HG02759 (cell line): Measurements from ENCODE around the gene H1-8.

Experiments
- ATAC-seq: cut with Tn5 transposase; IDR thresholded peaks from one replicate; pipeline ENCODE4 v1.9.1; 2021; ENCODE audit warnings: mild to moderate bottlenecking, moderate library complexity; ENCODE audit not compliant: unreplicated experiment

H1-8 gene

DNA sequence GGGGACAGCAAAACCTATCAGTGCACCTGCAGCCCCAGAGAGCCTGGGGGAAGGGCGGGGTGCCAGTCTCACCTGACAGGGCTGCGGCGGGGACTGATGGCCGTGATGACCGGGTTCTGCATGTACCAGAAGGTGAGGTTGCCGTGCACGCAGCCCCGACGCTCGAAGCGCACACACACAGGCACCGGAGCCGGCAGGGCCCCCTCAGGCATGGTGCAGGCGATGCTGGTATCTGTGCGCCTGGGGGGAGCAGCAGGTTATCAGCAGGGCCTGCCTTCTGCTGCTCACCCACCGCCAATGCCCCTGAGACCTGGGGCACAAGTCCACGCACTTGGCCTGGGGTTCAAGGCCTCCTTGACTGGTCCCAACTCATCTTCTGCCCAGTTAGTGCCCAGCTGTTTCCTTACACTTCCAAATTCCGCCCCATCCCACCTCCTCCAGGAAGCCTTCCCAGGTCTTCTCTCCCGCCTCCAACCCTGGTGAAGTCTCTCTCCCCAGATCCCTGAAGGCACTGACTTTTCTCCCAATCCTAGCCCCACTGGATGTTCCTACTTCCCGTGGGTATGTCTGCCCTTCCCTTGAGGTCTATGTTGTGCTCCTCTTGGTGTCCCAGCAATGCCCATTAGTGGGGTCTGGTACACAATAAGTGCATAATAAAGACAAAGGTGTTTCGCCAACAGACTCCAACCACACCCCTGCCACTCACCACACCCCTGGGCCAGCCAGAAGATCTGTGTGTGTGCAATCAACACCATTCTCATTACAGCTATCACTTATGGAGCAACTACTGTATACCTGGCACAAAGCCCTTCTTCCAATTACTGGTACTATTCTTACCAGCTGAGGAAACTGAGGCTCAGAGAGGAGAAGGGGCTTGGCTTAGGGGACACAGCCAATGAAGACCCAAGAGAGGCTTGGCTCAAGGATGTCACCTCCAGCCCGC, 28.9 kb downstream of the H1-8 start:
- no peak for ATAC-seq

DNA sequence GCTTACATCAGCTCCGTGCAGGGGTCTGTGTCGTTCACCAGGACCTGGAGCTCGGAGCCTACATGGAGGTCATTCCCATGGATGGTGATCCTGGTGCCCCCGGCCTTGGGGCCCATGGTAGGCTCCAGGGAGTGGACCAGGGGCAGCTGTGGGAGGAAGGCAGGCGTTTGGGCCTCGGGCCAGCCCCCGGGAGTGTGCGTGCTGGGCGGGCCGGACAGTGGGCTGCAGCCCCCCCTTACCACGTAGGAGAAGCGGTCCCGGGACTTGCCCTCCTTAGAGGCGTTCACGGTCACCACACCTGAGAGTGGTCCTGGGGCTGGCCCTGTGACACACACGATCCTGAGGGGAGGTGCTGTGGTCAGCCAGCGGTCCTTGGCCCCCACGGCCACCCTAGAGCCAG, 29.6 kb downstream of the H1-8 start:
- no peak for ATAC-seq

DNA sequence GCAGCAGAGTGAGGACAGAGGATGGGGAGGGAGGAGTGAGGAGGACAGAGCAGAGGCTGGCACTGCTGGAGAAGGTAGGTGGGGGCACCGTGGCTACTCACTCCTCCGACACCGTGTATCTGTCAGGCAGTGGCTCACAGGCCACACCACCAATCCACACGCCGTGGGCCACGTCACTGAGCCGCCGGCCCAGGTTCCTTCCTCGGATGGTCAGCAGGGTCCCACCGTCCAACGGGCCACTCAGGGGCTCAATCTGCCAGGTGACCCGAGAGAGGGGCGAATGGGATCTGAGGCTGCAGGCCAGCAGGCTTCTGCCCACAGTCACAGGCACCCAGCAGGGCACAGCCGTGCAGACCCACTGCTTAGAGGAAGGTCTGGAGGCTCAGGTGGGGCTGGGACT, 30.5 kb downstream of the H1-8 start:
- ATAC-seq: no peak

DNA sequence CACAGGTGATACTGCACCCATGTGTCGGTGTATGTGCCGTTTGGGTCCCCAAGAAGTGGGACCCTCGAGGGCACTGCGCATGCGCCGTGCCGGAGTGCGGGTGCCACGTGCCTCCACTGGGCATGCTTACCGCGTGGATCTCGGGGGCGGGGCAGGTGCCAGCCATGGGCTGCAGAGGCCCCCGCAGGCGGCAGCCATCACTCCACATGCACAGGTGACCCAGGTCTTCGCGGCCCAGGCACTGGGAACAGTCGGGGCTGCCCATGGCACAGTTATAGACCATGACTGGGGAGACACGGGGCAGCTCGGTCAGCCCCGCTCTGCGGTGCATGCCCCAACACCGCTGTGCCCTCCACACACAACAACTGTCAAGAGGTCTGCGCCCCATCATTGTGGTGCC, 31.2 kb downstream of the H1-8 start:
- no peak for ATAC-seq

DNA sequence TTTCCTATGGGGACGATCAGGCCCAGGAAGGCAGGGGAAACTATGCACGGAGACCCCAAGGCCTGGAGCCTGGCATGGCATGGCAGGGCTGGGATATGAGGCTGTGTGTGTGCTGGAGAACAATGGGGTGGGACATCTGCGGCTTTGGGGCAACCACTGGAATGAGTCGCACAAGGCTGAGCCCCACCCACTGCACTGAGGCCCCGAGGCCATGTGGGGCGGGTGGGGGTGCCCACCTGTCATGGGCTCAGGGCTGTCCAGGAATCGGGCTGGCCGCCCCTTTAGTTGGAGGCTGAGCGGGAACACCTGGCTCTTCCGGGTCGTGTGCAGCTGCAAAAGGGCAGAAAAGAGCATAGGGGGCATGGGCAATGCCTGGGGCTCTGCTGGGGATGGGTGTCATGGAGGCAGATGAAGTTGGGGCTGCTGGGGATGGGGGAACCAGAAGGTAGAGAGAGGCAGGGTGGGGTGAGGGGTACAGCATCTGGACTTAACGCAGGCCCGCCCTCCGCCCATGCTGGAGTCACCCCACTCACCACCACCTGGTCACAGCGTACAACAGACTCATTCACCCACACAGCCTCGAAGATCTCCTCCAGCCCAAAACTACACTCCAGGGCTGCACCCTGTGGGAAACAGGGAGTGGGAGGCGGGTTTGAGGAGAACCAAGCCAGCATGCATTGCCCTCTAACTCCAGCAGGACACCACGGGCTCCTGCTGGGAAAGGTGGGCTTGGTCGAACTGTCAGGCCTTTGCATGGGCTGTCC, 32.4 kb downstream of the H1-8 start:
- ATAC-seq: no peak

DNA sequence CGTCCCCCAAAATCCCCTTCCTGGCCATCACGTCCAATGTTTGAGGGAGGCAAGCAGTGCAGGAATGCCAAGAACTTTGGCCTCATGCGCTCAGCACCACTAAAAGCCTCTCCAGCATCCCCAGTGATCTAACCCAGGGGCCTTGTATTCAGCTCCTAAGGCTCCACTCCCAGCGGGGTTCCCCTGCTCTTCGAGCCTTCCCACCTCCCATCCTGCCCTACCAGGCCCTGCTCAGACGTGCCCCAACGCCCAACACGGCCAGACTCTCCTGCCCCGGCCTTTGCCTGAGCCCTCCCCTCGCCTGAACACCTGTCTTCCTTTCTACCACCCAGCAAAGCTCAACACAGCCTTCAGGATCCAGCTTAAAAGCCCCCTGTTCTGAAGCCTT, 33.0 kb downstream of the H1-8 start:
- no peak for ATAC-seq

DNA sequence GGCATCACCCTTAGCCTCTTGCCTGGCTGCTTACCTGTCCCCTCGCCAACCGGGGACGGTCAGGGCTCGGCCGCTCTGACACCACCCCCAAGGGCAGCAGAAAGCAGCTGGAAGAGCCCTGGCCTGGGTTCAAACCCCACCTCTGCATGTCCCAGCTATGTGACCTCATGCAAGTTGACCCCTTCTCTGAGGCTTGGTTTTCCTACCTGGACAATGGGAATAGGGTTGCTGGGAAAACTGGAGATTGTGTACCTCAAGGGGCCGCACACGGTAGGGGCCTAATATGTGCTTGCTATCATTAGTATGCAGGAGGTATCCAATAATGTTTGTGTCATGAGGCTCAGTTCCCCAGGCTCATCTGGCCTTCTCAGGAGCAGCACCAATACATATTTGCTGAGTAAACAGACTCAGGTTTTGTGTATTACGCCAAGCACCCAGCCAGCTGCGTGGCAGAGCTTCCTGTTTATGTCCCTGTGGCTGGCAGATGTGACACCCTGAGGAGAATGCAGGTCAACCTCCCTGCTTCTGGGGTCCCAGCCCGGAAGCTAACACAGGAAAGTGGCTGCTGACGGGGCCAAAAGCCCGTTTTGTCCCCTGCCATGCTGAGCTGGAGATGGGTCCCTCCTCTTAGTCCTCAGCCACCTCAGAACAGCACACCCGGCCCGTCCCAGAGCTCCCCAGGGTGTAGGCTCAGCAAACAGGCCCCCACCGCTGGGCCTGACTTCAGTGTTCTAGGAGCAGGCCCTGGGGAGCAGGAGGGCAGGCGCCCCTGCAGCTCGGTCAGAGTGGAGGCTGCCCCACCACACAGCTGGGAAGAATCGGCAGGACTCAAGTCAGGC, 33.8 kb downstream of the H1-8 start:
- peak; percentile 60 for ATAC-seq

DNA sequence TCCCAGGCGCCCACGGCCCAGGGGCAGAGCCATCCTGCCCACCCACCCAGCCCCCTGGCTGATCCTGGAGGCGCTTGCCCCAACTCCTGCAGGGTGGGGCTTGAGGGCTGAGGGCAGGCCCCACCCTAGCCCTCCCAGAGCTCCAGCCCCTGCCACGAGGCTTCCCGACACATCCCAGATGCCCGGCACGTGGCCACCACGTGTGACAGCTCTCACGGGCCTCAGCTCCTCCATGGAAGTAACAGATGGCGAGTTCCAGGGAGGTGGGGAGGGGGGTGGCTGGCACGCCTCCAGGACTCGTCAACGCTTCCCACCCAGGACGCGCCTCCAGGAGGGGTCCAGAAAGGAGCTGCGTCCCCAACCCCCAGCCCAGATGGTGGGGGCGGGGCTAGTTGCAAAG, 34.4 kb downstream of the H1-8 start:
- no peak for ATAC-seq

DNA sequence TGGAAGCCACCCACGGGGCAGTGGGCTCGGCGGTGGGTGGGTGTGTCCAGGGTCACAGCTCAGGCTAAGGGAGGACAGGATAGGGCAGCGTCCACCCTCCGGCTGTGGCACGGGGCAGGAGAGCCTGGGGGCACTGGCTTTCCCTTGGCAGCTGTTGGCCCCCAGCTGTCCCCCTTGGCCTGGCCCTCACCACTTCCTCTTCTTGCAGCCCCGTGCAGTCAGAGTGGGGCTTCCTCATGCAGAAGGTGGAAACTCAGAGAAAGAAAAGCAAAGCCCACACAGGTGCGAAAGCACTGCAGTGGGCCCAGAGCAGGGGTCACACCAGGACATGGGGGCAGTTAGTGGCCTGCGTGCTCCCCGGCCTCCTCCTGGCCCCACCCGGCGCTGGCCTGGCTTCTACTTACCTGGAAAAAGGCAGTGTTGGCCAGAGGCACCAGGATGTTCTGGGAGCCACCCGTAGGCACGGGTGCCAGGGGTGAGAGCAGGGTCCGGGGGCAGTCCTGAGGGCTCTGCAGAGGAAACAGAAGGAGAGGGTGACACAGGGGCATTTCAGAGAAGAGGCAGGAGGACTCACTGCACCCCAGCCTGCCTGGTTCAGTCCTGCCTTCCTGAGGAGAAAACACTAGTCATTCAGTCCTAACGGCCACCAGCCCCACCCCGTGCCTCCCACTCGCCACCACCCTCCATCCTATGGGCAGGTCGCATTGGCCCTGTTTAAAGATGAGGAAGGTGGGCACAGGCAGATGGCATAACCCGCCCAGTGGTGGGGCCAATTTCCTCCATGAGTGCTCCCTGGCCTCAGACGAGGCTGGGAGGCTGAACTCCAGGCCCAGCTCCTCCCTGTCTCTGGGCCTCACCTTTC, 35.2 kb downstream of the H1-8 start:
- no peak for ATAC-seq

DNA sequence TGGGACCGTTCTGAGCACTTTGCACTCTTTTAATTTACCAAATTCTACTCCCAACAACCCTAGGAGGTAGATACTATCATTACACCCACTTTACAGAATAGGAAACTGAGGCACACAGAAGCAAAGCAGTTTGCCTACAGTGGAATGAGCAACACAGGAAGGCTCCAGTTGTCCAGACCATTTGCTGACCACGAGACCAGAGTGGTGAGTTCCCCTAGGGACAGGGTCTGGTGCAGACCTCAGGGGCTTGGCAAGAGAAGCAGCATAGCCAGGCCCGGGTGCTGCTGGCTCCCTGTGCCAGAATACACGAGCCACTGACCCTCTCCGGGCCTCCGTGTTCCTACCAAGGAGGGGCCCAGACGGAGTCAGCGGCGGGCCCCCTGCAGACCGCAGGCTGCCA, 37.0 kb downstream of the H1-8 start:
- no peak for ATAC-seq

DNA sequence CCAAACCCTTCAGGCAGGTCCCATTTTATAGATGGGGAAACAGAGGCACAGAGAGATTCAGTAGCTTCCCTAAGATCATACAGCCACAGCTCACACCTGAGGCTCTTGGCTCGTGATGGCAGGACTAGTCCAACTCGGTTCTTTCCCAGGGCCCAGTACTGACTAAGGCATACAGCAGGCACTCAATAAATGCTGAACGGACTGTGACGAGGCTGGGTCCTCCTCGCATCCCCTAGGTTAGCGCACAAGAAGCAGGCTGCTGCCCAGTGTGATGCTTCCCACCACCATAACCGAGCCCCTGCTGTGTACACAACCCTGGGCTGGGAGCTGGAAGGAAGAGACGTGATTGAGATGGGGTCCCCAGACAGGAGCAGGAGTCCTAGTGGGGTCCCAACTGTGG, 38.6 kb downstream of the H1-8 start:
- no peak for ATAC-seq

DNA sequence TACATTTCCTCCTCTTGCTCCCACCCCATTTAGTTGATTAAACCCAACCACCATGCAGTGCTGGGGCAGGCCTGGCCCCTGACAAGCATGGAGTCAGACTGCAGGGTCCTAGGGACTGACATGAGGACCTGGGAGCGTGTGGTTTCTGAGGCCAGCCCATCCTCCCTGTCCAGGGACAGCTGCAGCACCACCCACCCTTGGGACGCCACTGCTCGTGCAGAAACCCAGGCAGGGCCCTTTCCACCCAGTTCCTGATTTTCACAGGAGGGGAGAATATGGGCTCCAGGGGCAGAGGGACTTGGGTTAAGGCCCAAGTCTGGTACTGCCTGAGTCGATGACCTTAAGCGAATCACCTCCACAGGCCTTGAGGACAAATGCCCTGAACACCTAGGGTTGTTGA, 39.8 kb downstream of the H1-8 start:
- no peak for ATAC-seq

DNA sequence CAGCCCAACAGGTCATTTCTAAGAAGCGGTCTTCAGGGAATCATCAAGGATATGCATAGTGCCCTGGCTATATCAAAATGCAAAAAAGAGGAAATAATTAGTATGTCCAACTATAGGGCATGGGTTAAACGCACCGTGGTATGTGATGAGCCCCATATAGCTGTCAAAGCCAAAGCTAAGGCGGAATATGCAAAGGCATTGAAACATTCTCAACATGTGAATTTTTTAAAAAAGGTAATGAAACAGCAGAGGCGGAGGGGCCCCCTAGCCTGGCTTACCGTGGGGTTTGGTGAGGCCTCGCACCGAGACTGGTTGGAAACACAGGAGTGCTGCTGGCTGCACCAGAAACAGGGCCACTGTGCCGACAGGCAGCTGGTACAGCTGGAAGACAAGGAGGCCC, 40.3 kb downstream of the H1-8 start:
- ATAC-seq: no peak

DNA sequence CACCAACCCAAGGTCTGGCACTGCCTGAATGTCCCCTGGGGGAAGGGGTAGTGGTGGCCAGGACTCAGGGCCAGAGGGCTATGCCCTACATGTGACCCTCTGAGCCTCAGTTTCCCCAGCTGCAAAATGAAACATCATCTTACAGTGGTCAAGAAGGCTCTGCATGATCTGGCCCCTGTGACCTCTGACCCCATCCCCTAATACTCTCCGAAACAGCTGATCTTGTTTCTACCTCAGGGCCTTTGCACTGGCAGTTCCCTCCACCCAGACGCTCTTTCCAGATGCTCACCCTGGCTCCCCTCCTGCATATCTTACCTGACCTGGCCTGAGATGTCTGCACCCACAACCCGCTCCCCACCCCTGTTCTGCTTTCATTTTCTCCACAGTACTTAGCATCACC, 41.7 kb downstream of the H1-8 start:
- ATAC-seq: no peak

DNA sequence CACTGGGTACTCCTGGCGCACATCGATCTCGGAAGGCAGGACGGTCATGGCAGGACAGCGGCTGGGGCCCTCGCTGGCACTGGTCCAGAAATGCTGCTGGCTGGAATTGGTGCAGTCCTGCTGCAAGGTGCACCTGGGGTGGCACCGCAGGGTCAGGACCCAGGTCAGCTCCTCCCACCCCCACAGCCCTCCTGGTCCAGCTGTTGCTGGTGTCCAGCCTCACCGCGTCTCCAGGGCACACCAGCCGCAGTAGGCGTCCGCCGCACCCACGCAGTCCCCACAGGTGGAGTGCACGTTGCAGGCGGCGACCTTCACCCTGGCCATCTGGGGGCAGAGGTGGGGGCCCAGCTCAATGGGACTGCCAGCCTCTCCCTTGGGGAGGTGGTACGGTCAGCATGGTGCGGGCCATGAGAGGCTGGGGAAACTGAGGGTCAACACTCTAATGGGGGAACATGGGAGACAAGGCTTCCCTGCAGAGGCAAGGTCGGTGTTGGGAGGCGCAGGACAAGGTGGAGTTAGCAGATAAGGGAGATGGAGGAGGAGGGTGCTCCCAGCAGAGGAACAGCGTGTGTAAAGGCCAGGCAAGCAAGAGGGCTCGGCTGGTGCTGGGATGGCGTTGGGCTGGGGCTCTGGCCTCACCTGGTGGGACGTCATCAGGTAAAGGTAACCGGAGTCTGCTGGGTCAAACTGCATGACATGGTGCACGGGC, 43.1 kb downstream of the H1-8 start:
- ATAC-seq: no peak

DNA sequence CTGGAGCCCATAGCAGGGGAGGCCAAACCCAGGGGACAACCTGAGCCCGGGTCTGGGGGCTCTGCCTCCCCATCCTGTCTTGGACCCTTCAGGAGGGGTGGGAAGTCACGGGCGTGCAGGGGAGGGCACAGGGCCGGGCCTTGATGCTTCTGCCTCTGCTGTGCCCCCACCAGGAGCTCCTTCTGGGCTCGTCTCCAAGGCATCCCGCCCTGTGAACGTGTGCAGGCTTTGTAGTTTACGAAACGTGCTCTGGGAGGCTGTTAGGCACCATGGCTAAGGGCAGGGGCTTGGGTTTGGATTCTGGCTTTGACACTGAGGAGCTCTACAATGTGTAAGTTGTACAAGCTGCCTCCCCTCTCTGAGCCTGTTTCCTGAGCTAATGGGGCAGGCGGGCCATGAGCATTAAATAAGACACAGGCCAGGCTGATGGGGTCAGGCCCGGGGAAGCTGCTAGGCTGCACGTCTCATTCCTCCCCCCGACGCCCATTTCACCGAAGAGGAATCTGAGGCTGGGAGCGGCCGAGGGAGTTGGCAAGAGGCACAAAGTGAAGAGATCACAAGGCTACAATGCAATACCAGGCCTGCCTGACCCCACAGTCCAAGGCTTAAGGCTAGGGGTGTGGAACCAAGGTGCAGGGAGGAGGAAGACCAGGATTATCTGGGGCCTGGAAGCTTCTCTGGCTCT, 43.9 kb downstream of the H1-8 start:
- no peak for ATAC-seq

DNA sequence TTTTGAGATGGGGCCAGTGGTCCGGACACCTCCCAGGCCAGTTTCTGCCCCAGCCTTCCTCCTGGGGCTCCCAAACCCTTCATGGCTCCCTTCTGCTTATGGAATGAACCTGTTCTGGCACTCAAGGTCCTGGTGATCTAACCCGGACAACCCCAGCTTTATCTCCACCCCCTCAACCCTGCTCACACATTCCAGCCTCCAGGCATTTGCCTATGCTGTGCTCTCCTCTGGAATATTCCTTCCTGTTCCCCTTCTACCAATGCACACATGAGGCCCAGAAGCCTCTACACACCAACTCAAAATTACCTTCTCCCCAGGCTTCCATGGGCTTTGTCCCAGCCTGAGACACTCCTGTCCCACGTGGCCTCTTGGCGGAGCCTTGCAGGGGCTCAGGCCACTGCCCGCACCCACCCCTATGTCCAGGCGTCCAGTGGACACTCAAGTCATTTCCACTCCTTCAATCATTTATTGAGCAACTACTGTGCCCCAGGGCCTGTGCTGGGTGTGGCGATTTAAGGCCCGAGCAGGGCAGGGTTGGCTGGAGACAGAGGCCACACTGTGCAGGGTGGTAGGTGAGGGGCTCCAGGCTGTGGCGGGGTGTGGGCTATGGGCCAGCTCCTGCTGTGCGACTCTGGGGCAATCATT, 44.7 kb downstream of the H1-8 start:
- no peak for ATAC-seq

DNA sequence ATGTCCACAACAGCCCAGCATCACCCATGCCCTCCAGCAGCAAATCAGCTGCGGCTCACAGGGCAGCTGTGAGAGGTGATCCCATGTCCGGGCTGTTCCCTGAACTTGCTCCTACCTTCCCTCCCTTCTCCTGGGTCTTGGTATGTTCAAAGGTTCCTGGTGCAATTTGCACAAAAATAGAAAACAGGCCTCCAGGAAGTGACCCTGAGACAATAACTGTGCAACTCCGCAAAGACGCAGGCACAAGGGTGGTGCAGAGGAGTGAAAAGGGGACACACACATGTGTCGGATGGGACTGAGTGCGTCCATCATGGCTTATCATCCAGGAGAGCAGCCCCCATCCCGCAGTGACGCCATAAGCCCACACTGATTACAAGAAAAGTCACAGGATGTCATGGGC, 47.2 kb downstream of the H1-8 start:
- no peak for ATAC-seq

DNA sequence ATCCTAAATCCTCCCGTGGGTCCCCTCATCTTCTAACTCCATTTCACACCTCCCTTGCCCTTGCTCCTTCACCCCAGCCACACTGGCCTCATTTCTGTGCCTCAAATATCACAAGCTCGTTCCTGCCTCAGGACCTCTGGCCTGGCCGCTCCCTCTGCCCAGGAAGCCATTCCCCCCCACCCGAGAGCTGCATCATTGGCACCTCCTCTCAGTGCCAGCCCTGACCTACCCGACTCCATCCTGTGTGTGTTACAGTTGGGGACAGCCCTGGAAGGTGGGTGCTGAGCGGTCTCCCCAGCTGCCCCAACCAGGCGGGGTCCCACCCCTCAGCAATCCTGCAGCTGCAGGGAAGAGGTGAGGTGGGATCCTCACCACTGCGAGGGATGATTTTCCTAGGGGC, 49.0 kb downstream of the H1-8 start:
- no peak for ATAC-seq
